H1 (cell line): ENCODE results near the gene GPA33. TPM values are rescaled to one million over a fixed set of nuclear protein-coding genes. Genes with fewer than 3 reads are reported as not detected.

Experiments used
- CTCF ChIA-PET: fragments of 300-600 bp; sonication (Branson Sonifier 250); formaldehyde crosslinking; loops from one replicate; lab custom pipeline; 2021; ENCODE audit not compliant: partially characterized antibody; lab: Charles Lee
- POLR2A ChIA-PET: fragments of 300-600 bp; sonication (Branson Sonifier 250); formaldehyde crosslinking; loops from one replicate; lab custom pipeline; 2021; ENCODE audit warnings: inconsistent platforms; ENCODE audit not compliant: partially characterized antibody; lab: Charles Lee
- DNase-seq, 2 experiments: peaks; one replicate each; pipeline versions ENCODE4 v3.0.0 to v3.0.0-alpha.2; 2010 to 2022; ENCODE audit warnings: low spot score in 2 of 2, low read depth in 1 of 2, mixed read lengths in 1 of 2
- FAIRE-seq: peaks from 2 replicates; lab custom pipeline; 2011; peaks lifted over from hg19 to GRCh38; lab: Jason Lieb, UNC
- H2AFZ ChIP-seq: 2 replicates; pipeline ENCODE4 v1.8.1; 2012; ENCODE audit warnings: low read length, inconsistent platforms
- H2AK5ac ChIP-seq: 2 replicates; pipeline ENCODE4 v1.6.1; 2013; ENCODE audit warnings: low read depth, low read length
- H2BK120ac ChIP-seq: replicated peaks from 2 replicates; pipeline ENCODE3; 2013; ENCODE audit warnings: low read depth, low read length, inconsistent platforms
- H2BK12ac ChIP-seq: 2 replicates; pipeline ENCODE4 v1.6.1; 2013; ENCODE audit warnings: low read depth, low read length
- H2BK15ac ChIP-seq: 2 replicates; pipeline ENCODE4 v1.6.1; 2013; ENCODE audit warnings: low read length
- H2BK20ac ChIP-seq: 2 replicates; pipeline ENCODE4 v1.6.1; 2013; ENCODE audit warnings: low read length
- H2BK5ac ChIP-seq: 2 replicates; pipeline ENCODE4 v1.6.1; 2013; ENCODE audit warnings: low read depth, low read length
- H3K14ac ChIP-seq: 2 replicates; pipeline ENCODE4 v1.6.1; 2013; ENCODE audit warnings: inconsistent platforms; ENCODE audit not compliant: insufficient read length
- H3K18ac ChIP-seq: 2 replicates; pipeline ENCODE4 v1.6.1; 2013; ENCODE audit warnings: low read length; ENCODE audit errors: extremely low read depth
- H3K23ac ChIP-seq: 2 replicates; pipeline ENCODE4 v1.6.1; 2013; ENCODE audit warnings: inconsistent platforms; ENCODE audit not compliant: insufficient read length
- H3K23me2 ChIP-seq: 2 replicates; pipeline ENCODE4 v1.6.1; 2013; ENCODE audit warnings: low read depth, low read length
- H3K27ac ChIP-seq: 2 replicates; pipeline ENCODE4 v1.6.1; 2011; ENCODE audit warnings: low read depth, low read length, inconsistent platforms
- H3K27me3 ChIP-seq, 4 experiments: replicated peaks in 1 of 4; 1 replicate in 1 of 4; 2 replicates in 3 of 4; pipeline versions ENCODE4 v1.6.1 to v1.8.1; 2011 to 2013; ENCODE audit warnings: low read length in 3 of 4, mild to moderate bottlenecking in 3 of 4, inconsistent platforms in 2 of 4, mixed read lengths in 2 of 4, moderate library complexity in 1 of 4; ENCODE audit not compliant: control insufficient read depth in 3 of 4, insufficient read depth in 3 of 4; ENCODE audit errors: extremely low read depth in 1 of 4
- H3K36me3 ChIP-seq, 4 experiments: 2 replicates each; pipeline versions ENCODE4 v1.6.1 to v1.8.1; 2011 to 2013; ENCODE audit warnings: mild to moderate bottlenecking in 4 of 4, low read length in 3 of 4, moderate library complexity in 2 of 4, control low read depth in 1 of 4, inconsistent platforms in 1 of 4; ENCODE audit not compliant: insufficient read depth in 4 of 4, control insufficient read depth in 2 of 4
- H3K4ac ChIP-seq: replicated peaks from 2 replicates; pipeline ENCODE3; 2013; ENCODE audit warnings: low read length, low read depth, mixed read lengths, inconsistent platforms; ENCODE audit not compliant: insufficient read length
- H3K4me1 ChIP-seq, 4 experiments: replicated peaks in 1 of 4; 1 replicate in 1 of 4; 2 replicates in 3 of 4; pipeline versions ENCODE4 v1.6.1 to v1.8.1; 2011 to 2013; ENCODE audit warnings: low read length in 3 of 4, inconsistent platforms in 2 of 4, mixed read lengths in 1 of 4; ENCODE audit not compliant: insufficient read depth in 4 of 4, control insufficient read depth in 3 of 4
- H3K4me2 ChIP-seq, 2 experiments: 2 replicates each; pipeline versions ENCODE4 v1.6.1 to v1.8.1; 2011 to 2013; ENCODE audit warnings: low read depth in 2 of 2, low read length in 2 of 2, control low read depth in 1 of 2, inconsistent platforms in 1 of 2, mild to moderate bottlenecking in 1 of 2; ENCODE audit not compliant: insufficient read depth in 1 of 2
- H3K4me3 ChIP-seq, 4 experiments: fragments of 200-600, 300-600 bp in 1 of 4; sonication (generic), shearing (Covaris generic), sonication (Bioruptor Twin) in 1 of 4; 2 replicates each; pipeline versions ENCODE4 v1.5.1 to v1.8.1; 2011 to 2016; ENCODE audit warnings: low read length in 4 of 4, low read depth in 3 of 4, control low read depth in 2 of 4, inconsistent platforms in 2 of 4, mild to moderate bottlenecking in 2 of 4, mixed read lengths in 1 of 4, moderate library complexity in 1 of 4; ENCODE audit not compliant: insufficient read depth in 2 of 4; ENCODE audit errors: extremely low read depth in 1 of 4
- H3K56ac ChIP-seq: replicated peaks from 2 replicates; pipeline ENCODE3; 2013; ENCODE audit warnings: low read depth, mild to moderate bottlenecking, mixed read lengths, low read length, inconsistent platforms; ENCODE audit not compliant: insufficient read length
- H3K79me1 ChIP-seq: 2 replicates; pipeline ENCODE4 v1.6.1; 2013; ENCODE audit warnings: low read depth, low read length, control low read depth
- H3K79me2 ChIP-seq, 2 experiments: 2 replicates each; pipeline versions ENCODE4 v1.6.1 to v1.8.1; 2012 to 2013; ENCODE audit warnings: low read length in 2 of 2, mild to moderate bottlenecking in 2 of 2, inconsistent platforms in 1 of 2; ENCODE audit not compliant: insufficient read depth in 2 of 2, control insufficient read depth in 1 of 2
- H3K9ac ChIP-seq, 4 experiments: replicated peaks in 1 of 4; 1 replicate in 1 of 4; 2 replicates in 3 of 4; pipeline versions ENCODE4 v1.6.1 to v1.8.1; 2011 to 2013; ENCODE audit warnings: low read depth in 3 of 4, low read length in 3 of 4, control low read depth in 2 of 4, mild to moderate bottlenecking in 2 of 4, moderate library complexity in 2 of 4, inconsistent platforms in 1 of 4; ENCODE audit errors: extremely low read depth in 1 of 4
- H3K9me3 ChIP-seq, 2 experiments: 2 replicates each; pipeline versions ENCODE4 v1.6.1 to v1.8.1; 2012 to 2013; ENCODE audit warnings: mild to moderate bottlenecking in 2 of 2, moderate library complexity in 2 of 2, control low read depth in 1 of 2, inconsistent platforms in 1 of 2, low read depth in 1 of 2, low read length in 1 of 2, mixed read lengths in 1 of 2; ENCODE audit not compliant: insufficient read depth in 2 of 2
- H4K20me1 ChIP-seq, 2 experiments: replicated peaks in 1 of 2; 2 replicates each; pipeline versions ENCODE3 to v1.8.1; 2011 to 2013; ENCODE audit warnings: inconsistent platforms in 2 of 2, low read length in 2 of 2, mild to moderate bottlenecking in 1 of 2; ENCODE audit not compliant: insufficient read depth in 2 of 2, control insufficient read depth in 1 of 2
- H4K5ac ChIP-seq: 2 replicates; pipeline ENCODE4 v1.6.1; 2013; ENCODE audit warnings: low read length, low read depth, mixed read lengths, inconsistent platforms; ENCODE audit not compliant: insufficient read length
- H4K8ac ChIP-seq: 2 replicates; pipeline ENCODE4 v1.8.0; 2013; ENCODE audit warnings: mild to moderate bottlenecking, moderate library complexity, low read length, inconsistent platforms; ENCODE audit not compliant: insufficient read depth; ENCODE audit errors: extremely low read depth
- H4K91ac ChIP-seq: replicated peaks from 2 replicates; pipeline ENCODE3; 2013; ENCODE audit warnings: low read length, mixed read lengths, inconsistent platforms; ENCODE audit not compliant: insufficient read length
- CEBPB ChIP-seq: IDR thresholded peaks from 2 replicates; pipeline ENCODE4 v1.6.1; 2012; ENCODE audit warnings: low read depth, low read length
- EGR1 ChIP-seq: IDR thresholded peaks from 2 replicates; pipeline ENCODE4 v1.6.1; 2011; ENCODE audit warnings: low read depth, low read length, borderline replicate concordance
- HDAC2 ChIP-seq, 2 experiments: fragments of 300-600 bp in 1 of 2; sonication (generic) in 1 of 2; IDR thresholded peaks; 2 replicates each; pipeline ENCODE4 v1.6.1; 2011 to 2012; ENCODE audit warnings: low read depth in 2 of 2, low read length in 2 of 2, mild to moderate bottlenecking in 2 of 2, moderate library complexity in 2 of 2, borderline replicate concordance in 1 of 2, inconsistent platforms in 1 of 2
- PHF8 ChIP-seq: fragments of 200-600 bp; sonication (generic); conservative IDR thresholded peaks from 2 replicates; pipeline ENCODE4 v1.7.1; 2012; ENCODE audit warnings: low read depth, mild to moderate bottlenecking, inconsistent platforms, low read length, moderate library complexity
- POLR2AphosphoS5 ChIP-seq: IDR thresholded peaks from 2 replicates; pipeline ENCODE4 v1.6.1; 2011; ENCODE audit warnings: low read depth, low read length
- POU5F1 ChIP-seq: IDR thresholded peaks from 2 replicates; pipeline ENCODE4 v1.6.1; 2011; ENCODE audit warnings: low read depth, mild to moderate bottlenecking, low read length, moderate library complexity
- RXRA ChIP-seq: IDR thresholded peaks from 2 replicates; pipeline ENCODE4 v1.6.1; 2011; ENCODE audit warnings: low read depth, mild to moderate bottlenecking, low read length, moderate library complexity; ENCODE audit not compliant: insufficient read depth
- SAP30 ChIP-seq: fragments of 300-600 bp; sonication (generic); IDR thresholded peaks from 2 replicates; pipeline ENCODE4 v1.7.1; 2012; ENCODE audit warnings: low read length, moderate library complexity, mild to moderate bottlenecking, inconsistent platforms; ENCODE audit not compliant: insufficient read depth, insufficient replicate concordance
- SP2 ChIP-seq: IDR thresholded peaks from 2 replicates; pipeline ENCODE4 v1.6.1; 2012; ENCODE audit warnings: mild to moderate bottlenecking, low read length, inconsistent platforms
- SP4 ChIP-seq: IDR thresholded peaks from 2 replicates; pipeline ENCODE4 v1.6.1; 2012; ENCODE audit warnings: low read length, inconsistent platforms
- SUZ12 ChIP-seq: fragments of 200-600 bp; sonication (generic); IDR thresholded peaks from 2 replicates; pipeline ENCODE4 v1.6.1; 2012; ENCODE audit warnings: mild to moderate bottlenecking, inconsistent platforms, low read length, moderate library complexity, mixed read lengths
- TAF7 ChIP-seq: optimal IDR thresholded peaks from 2 replicates; pipeline ENCODE3; 2011; ENCODE audit warnings: low read depth, mild to moderate bottlenecking, inconsistent platforms, low read length, moderate library complexity, borderline replicate concordance
- WGBS, 2 experiments: shearing (Covaris generic) in 1 of 2; methylation state at CpG; one replicate each; pipeline versions ENCODE4 v1.1.6 to v1.1.7; 2013 to 2015; ENCODE audit warnings: low lambda C conversion rate in 2 of 2, mixed read lengths in 2 of 2, inconsistent platforms in 1 of 2, low coverage in 1 of 2, missing lambda C conversion rate in 1 of 2; ENCODE audit not compliant: insufficient replicate concordance in 2 of 2, insufficient coverage in 1 of 2, insufficient read length in 1 of 2; ENCODE audit errors: extremely low coverage in 1 of 2, missing lambda C conversion rate in 1 of 2; 5-methylcytosine and 5-hydroxymethylcytosine counted together
- polyA plus RNA-seq, 7 experiments: library from polyadenylated mRNA; depleted of rRNA in 3 of 7; stranded (reverse) in 5 of 7; unstranded in 2 of 7; fragments of >200 nt in 5 of 7; fragments of 200-250 nt in 2 of 7; gene quantifications; 1 replicate in 5 of 7; 2 replicates in 1 of 7; 4 replicates in 1 of 7; pipeline versions ENCODE4 v1.2.1 to v1.2.3, GENCODE V29; 2011 to 2013; ENCODE audit warnings: missing spikeins in 2 of 7, mixed read lengths in 2 of 7
- total RNA-seq: library from RNA; stranded (reverse); fragmentation: NEBNext Ultra II Directional; extraction: Animal tissue kit (Norgen Biotek cat#: 25700); gene quantifications from 2 replicates; pipeline ENCODE4 v1.2.1, GENCODE V29; 2021
- TF ChIP-seq, protein P1 (sequence below): IDR thresholded peaks from 2 replicates; pipeline ENCODE4 v1.6.1; 2012; ENCODE audit warnings: inconsistent platforms

GPA33 gene
- total and polyA plus RNA-seq, 2 of the 8 experiments (the other 6 are each of a cell fraction or from before 2014, with no cell fraction given) = 0.19 to 0.67 TPM

DNA sequence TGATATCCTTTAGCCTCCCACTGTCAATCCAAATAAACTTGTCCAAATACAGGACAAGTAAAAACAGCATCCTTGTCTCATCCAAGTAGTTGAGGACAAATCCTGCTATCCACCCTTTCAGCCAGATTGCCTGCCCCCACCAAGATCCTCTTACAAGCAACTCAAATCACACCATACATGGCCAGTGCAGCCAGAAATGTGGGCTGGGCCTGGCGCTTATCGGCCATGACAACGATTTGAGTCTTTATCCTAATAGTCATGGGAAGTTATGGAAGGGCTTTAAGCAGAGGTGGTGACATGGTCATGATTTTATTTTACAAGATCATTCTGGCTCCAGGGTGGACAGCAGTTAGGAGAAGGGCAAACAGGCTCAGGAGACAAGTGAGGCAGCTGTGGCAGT is 6.3 kb downstream of the GPA33 start:
- H3K27me3 ChIP-seq = no peaks in the 10 kb centered on the region; a peak in 1 of 7 replicates
- no peak overlapping the region for H3K4me3 ChIP-seq
- H3K4me2 ChIP-seq = no peak overlapping the region
- H3K9me3 ChIP-seq = peaks cover 0 to 4% of the 10 kb centered on the region in 2 experiments; a peak in 2 of 4 replicates
- no peak overlapping the region for H2AK5ac ChIP-seq
- ChIA-PET POLR2A (interaction anchor here (0.5 kb wide), 1 partner anchor 41 kb away, joined by 3 read pairs; no protein-coding TSS in a partner anchor), CTCF (interaction anchor here (0.9 to 1.6 kb wide), 4 partner anchors 18 to 136 kb away, joined by 3 to 7 read pairs (median 4); partner anchors contain the start of gene POU2F1)
- WGBS, 2 experiments = 84% methylated on average over 3 of the region's 3 CpGs; no CpG with 5 or more reads in 1 of the 2 experiments
- no peak overlapping the region for H2BK5ac ChIP-seq
- H3K23me2 ChIP-seq = no peaks in the 10 kb centered on the region; the same call in 1 of the 2 replicates
- H3K23ac ChIP-seq = no peak overlapping the region
- H4K20me1 ChIP-seq = no peaks in the 10 kb centered on the region
- H4K91ac ChIP-seq = no peak overlapping the region
- no peak overlapping the region for H4K5ac ChIP-seq
- no peak overlapping the region for H3K27ac ChIP-seq
- no peak for DNase-seq
- no peak overlapping the region for H2BK20ac ChIP-seq
- H4K8ac ChIP-seq = no peak overlapping the region
- FAIRE-seq = no peak
- H3K18ac ChIP-seq = no peak overlapping the region
- peaks cover 0 to 4% (median 0%) of the 10 kb centered on the region in 4 experiments; a peak in 3 of 7 replicates for H3K4me1 ChIP-seq
- no peaks in the 10 kb centered on the region for H3K36me3 ChIP-seq
- H3K4ac ChIP-seq = no peak overlapping the region
- H3K9ac ChIP-seq = no peak overlapping the region
- H2BK120ac ChIP-seq = no peak overlapping the region
- H3K14ac ChIP-seq = no peak overlapping the region
- no peak overlapping the region for H2AFZ ChIP-seq
- no peak overlapping the region for H2BK15ac ChIP-seq
- H3K79me1 ChIP-seq = no peaks in the 10 kb centered on the region
- H3K56ac ChIP-seq = no peak overlapping the region
- H2BK12ac ChIP-seq = no peak overlapping the region
- no peaks in the 10 kb centered on the region for H3K79me2 ChIP-seq
- no peak for TF ChIP-seq SP2
- TF ChIP-seq HDAC2 (IDR thresholded peaks at IDR 0.05; ENCODE audit: borderline replicate concordance in 1 of 2, low read depth in 2 of 2, low read length in 2 of 2) = no peak
- TF ChIP-seq, protein P1, sequence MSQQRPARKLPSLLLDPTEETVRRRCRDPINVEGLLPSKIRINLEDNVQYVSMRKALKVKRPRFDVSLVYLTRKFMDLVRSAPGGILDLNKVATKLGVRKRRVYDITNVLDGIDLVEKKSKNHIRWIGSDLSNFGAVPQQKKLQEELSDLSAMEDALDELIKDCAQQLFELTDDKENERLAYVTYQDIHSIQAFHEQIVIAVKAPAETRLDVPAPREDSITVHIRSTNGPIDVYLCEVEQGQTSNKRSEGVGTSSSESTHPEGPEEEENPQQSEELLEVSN = no peak
- no peak for TF ChIP-seq PHF8
- no peak for TF ChIP-seq SUZ12
- TF ChIP-seq POLR2AphosphoS5 = no peak
- TF ChIP-seq EGR1 = no peak
- no peak for TF ChIP-seq CEBPB
- TF ChIP-seq RXRA = no peak
- no peak for TF ChIP-seq SP4
- TF ChIP-seq SAP30 = no peak
- TF ChIP-seq TAF7 = no peak
- TF ChIP-seq POU5F1 = no peak
